GM12864 (cell line): ENCODE measurements around the gene TRIM3.

Experiments used
- DNase-seq: peaks from one replicate; pipeline ENCODE4 v3.0.0-alpha.2; 2011; ENCODE audit warnings: low read depth
- H3K4me3 ChIP-seq: 2 replicates; pipeline ENCODE4 v1.5.1; 2011; ENCODE audit warnings: mild to moderate bottlenecking, low read depth, low read length, control low read depth
- CTCF ChIP-seq: IDR thresholded peaks from 2 replicates; pipeline ENCODE4 v1.5.1; 2011; ENCODE audit warnings: low read depth, mild to moderate bottlenecking, moderate library complexity, low read length, control low read depth, inconsistent platforms; ENCODE audit errors: missing control alignments

Gene TRIM3

GRCh38 chr11:6402561-6402981, 71.2 kb downstream of the TRIM3 start:
- DNase-seq, result peak; percentile 69
- no peak overlapping the region for H3K4me3 ChIP-seq
- no peak for TF ChIP-seq CTCF

GRCh38 chr11:6402061-6402470, 71.7 kb downstream of the TRIM3 start:
- H3K4me3 ChIP-seq, result no peak overlapping the region
- TF ChIP-seq CTCF, result no peak
- no peak for DNase-seq

- DNase-seq, result no peak
- TF ChIP-seq CTCF, result no peak
- no peak overlapping the region for H3K4me3 ChIP-seq
These were observed 72.3 kb downstream of the TRIM3 start for GRCh38 chr11:6401464-6401863.

GRCh38 chr11:6400431-6401345, 73.1 kb downstream of the TRIM3 start:
- no peak overlapping the region for H3K4me3 ChIP-seq
- DNase-seq, result no peak
- no peak for TF ChIP-seq CTCF
